GM12878 (cell line): Measurements from ENCODE around the gene IGHMBP2. TPM values are rescaled to one million over a fixed set of nuclear protein-coding genes. Genes with fewer than 3 reads are reported as not detected.

Source experiments
- ATAC-seq: fragments of 200-7000 bp; cut with Tn5 transposase; 3 replicates; pipeline ENCODE4 v1.9.1; 2020; ENCODE audit warnings: mild to moderate bottlenecking, moderate library complexity
- BruUV-seq: library from RNA; stranded (reverse); fragments of 400-500 nt; replicated peaks from 2 replicates; lab custom pipeline; 2021; lab: Mats Ljungman, UMichigan
- CTCF ChIA-PET: fragments of 300-600 bp; sonication (Branson Sonifier 250); formaldehyde crosslinking; extraction: SDS; loops from one replicate; lab custom pipeline; 2021; ENCODE audit warnings: inconsistent platforms; lab: Yijun Ruan, JAX
- POLR2A ChIA-PET: fragments of 350-600 bp; formaldehyde crosslinking; extraction: SDS; loops from one replicate; lab custom pipeline; 2021; ENCODE audit warnings: inconsistent platforms; lab: Charles Lee
- RAD21 ChIA-PET: fragments of 300-600 bp; sonication (Branson Sonifier 250); formaldehyde crosslinking; loops from one replicate; lab custom pipeline; 2023; ENCODE audit warnings: antibody characterized with exemption; ENCODE audit not compliant: unreplicated experiment; lab: Charles Lee
- SMC1A ChIA-PET: fragments of 300-600 bp; sonication (Branson Sonifier 250); formaldehyde crosslinking; loops from one replicate; lab custom pipeline; 2023; ENCODE audit not compliant: unreplicated experiment, uncharacterized antibody; lab: Charles Lee
- DNase-seq: peaks from one replicate; pipeline ENCODE4 v3.0.0-alpha.2; 2011; ENCODE audit warnings: low read depth, low spot score
- FAIRE-seq: peaks from 3 replicates; lab custom pipeline; 2011; peaks lifted over from hg19 to GRCh38; lab: Jason Lieb, UNC
- H2AFZ ChIP-seq: 2 replicates; pipeline ENCODE4 v1.6.0; 2011; ENCODE audit warnings: low read depth, low read length, control low read depth; ENCODE audit not compliant: control insufficient read depth
- H3K27ac ChIP-seq: 2 replicates; pipeline ENCODE4 v1.5.1; 2011; ENCODE audit warnings: control low read depth; ENCODE audit not compliant: control insufficient read depth, insufficient read depth
- H3K27me3 ChIP-seq, 2 experiments: replicated peaks in 1 of 2; 2 replicates each; pipeline versions ENCODE4 v1.6.0 to v1.6.1; 2011; ENCODE audit warnings: low read length in 1 of 2; ENCODE audit not compliant: control insufficient read depth in 2 of 2, insufficient read depth in 2 of 2
- H3K36me3 ChIP-seq, 2 experiments: 2 replicates each; pipeline ENCODE4 v1.5.1; 2011; ENCODE audit warnings: low read length in 1 of 2; ENCODE audit not compliant: control insufficient read depth in 2 of 2, insufficient read depth in 2 of 2
- H3K4me1 ChIP-seq: 2 replicates; pipeline ENCODE4 v1.6.1; 2011; ENCODE audit warnings: mild to moderate bottlenecking, low read length, moderate library complexity, mixed read lengths; ENCODE audit not compliant: control insufficient read depth, insufficient read depth
- H3K4me2 ChIP-seq: 2 replicates; pipeline ENCODE4 v1.6.0; 2011; ENCODE audit warnings: control low read depth; ENCODE audit not compliant: control insufficient read depth, insufficient read depth
- H3K4me3 ChIP-seq: fragments of 200-600 bp; sonication (generic); 2 replicates; pipeline ENCODE4 v1.5.1; 2016
- H3K79me2 ChIP-seq: 2 replicates; pipeline ENCODE4 v1.6.0; 2011; ENCODE audit warnings: low read length; ENCODE audit not compliant: control insufficient read depth, insufficient read depth
- H3K9ac ChIP-seq: 2 replicates; pipeline ENCODE4 v1.8.0; 2011; ENCODE audit warnings: low read length, control low read depth, mixed read lengths; ENCODE audit not compliant: control insufficient read depth, insufficient read depth
- H3K9me3 ChIP-seq: replicated peaks from 3 replicates; pipeline ENCODE4 v1.5.1; 2011; ENCODE audit warnings: mild to moderate bottlenecking, low read length; ENCODE audit not compliant: control insufficient read depth, insufficient read depth
- H4K20me1 ChIP-seq: 2 replicates; pipeline ENCODE4 v1.6.0; 2011; ENCODE audit not compliant: control insufficient read depth, insufficient read depth
- ETV6 ChIP-seq, 2 experiments: fragments of 450-650 bp in 1 of 2; IDR thresholded peaks in 1 of 2; conservative IDR thresholded peaks in 1 of 2; 2 replicates each; pipeline ENCODE4 v1.6.1; 2014; ENCODE audit warnings: antibody characterized with exemption in 1 of 2, borderline replicate concordance in 1 of 2, low read depth in 1 of 2, mild to moderate bottlenecking in 1 of 2, moderate library complexity in 1 of 2
- EZH2 ChIP-seq: IDR thresholded peaks from 2 replicates; pipeline ENCODE4 v1.6.1; 2012; ENCODE audit warnings: low read depth, mild to moderate bottlenecking, control low read depth, inconsistent platforms, low read length, borderline replicate concordance; ENCODE audit not compliant: control insufficient read depth
- MYB ChIP-seq: fragments of 150-350 bp; IDR thresholded peaks from 2 replicates; pipeline ENCODE4 v1.6.1; 2014; ENCODE audit warnings: mild to moderate bottlenecking, low read depth, low read length, borderline replicate concordance
- ZNF384 ChIP-seq: IDR thresholded peaks from 2 replicates; pipeline ENCODE4 v1.6.1; 2012; ENCODE audit warnings: low read depth, mild to moderate bottlenecking, low read length, improper control_type of control experiment, borderline replicate concordance
- whole genome bisulfite sequencing: methylation state at CpG from one replicate; pipeline ENCODE4 v1.1.6; 2016; ENCODE audit warnings: low lambda C conversion rate; ENCODE audit not compliant: insufficient replicate concordance, insufficient coverage; ENCODE audit errors: missing lambda C conversion rate; 5-methylcytosine and 5-hydroxymethylcytosine counted together
- in situ Hi-C: fragments of 300-500 bp; cut with MboI; formaldehyde crosslinking; loops from 9 replicates; pipeline ENCODE4 v1.14.3; 2018; ENCODE audit warnings: mixed read lengths
- intact Hi-C: fragments of 100-400 bp; cut with micrococcal nuclease; formaldehyde crosslinking; loops from one replicate; pipeline ENCODE4 v1.14.2; 2022; ENCODE audit not compliant: unreplicated experiment
- polyA plus RNA-seq, 11 experiments: library from polyadenylated mRNA; depleted of rRNA in 4 of 11; unstranded in 6 of 11; stranded (reverse) in 5 of 11; fragments of >200 nt; fragmentation: Nextera tagmentation in 4 of 11; fragmentation: Illumina TruSeq in 1 of 11; extraction: Ambion mirVana in 4 of 11; extraction: Trizol in 1 of 11; gene quantifications; 1 replicate in 1 of 11; 2 replicates in 10 of 11; pipeline versions ENCODE4 v1.2.1 to v1.2.3, GENCODE V29; 2011 to 2016; ENCODE audit warnings: inconsistent platforms in 2 of 11, missing spikeins in 2 of 11, low read depth in 1 of 11
- total RNA-seq, 4 experiments: library from RNA; depleted of rRNA in 3 of 4; stranded (reverse); fragments of >200 nt in 3 of 4; fragmentation: Illumina TruSeq in 1 of 4; extraction: Trizol in 1 of 4; gene quantifications; 2 replicates each; pipeline versions ENCODE4 v1.2.1 to v1.2.3, GENCODE V29; 2013 to 2021
- TF ChIP-seq, protein P1 (sequence below): IDR thresholded peaks from 2 replicates; pipeline ENCODE4 v1.6.1; 2011; ENCODE audit warnings: borderline replicate concordance, low read depth, mild to moderate bottlenecking, moderate library complexity, mixed read lengths, low read length; ENCODE audit not compliant: insufficient read depth; ENCODE audit errors: extremely low read length
- TF ChIP-seq, protein P2 (sequence below): fragments of 450-650 bp; IDR thresholded peaks from 2 replicates; pipeline ENCODE4 v1.6.1; 2017; ENCODE audit warnings: mild to moderate bottlenecking, low read depth, inconsistent platforms; ENCODE audit not compliant: poor library complexity, severe bottlenecking
- TF ChIP-seq, protein P3 (sequence below): IDR thresholded peaks from 2 replicates; pipeline ENCODE4 v1.6.1; 2012; ENCODE audit warnings: mild to moderate bottlenecking, low read depth, low read length
- TF ChIP-seq, protein P4 (sequence below): fragments of 450-650 bp; IDR thresholded peaks from 2 replicates; pipeline ENCODE4 v1.6.1; 2017; ENCODE audit warnings: mild to moderate bottlenecking, moderate library complexity

Gene IGHMBP2
- total and polyA plus RNA-seq, 10 of the 15 experiments (the other 5 are each of a cell fraction or from before 2014, with no cell fraction given), result 1.4 to 20.1 (median 11.2) TPM

DNA sequence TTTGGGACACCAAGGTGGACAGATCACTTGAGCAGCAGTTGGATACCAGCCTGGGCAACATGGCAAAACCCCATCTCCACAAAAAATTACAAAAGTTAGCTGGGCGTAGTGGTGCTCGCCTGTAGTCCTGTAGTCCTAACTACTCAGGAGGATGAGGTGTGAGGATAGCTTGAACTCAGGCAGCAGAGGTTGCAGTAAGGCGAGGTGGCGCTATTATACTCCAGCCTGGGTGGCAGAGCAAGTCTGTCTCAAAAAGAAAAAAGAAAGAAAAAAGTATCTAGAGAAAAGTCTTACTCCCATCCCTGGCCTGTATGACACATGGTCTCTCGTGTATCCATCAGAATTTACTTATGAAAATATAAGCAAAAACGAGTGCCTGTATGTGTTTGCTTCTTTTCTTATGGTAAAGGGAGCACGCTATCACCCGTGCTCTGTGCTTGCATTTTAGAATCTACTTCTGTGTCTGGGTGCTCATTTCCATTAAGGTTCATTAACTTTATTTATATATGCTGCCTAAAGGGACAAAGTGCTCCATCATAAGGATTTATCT, 46.6 kb upstream of the IGHMBP2 start:
- Histone ChIP-seq H3K27me3 (peaks cover 0 to 7% of the 10 kb centered on the region in 2 experiments), H3K9me3 (no peaks in the 10 kb centered on the region), H3K4me2 (no peak overlapping the region), H4K20me1 (no peaks in the 10 kb centered on the region), H2AFZ (no peak overlapping the region), H3K4me1 (no peaks in the 10 kb centered on the region), H3K4me3 (no peak overlapping the region), H3K9ac (no peak overlapping the region), H3K36me3 (no peaks in the 10 kb centered on the region), H3K79me2 (no peaks in the 10 kb centered on the region), H3K27ac (no peak overlapping the region)
- BruUV-seq, result no TSS peak
- RAD21 ChIA-PET, result no interaction called here
- DNase-seq (no peak), ATAC-seq (no peak), FAIRE-seq (no peak)
- POLR2A ChIA-PET, result no interaction called here
- in situ Hi-C loops, result no loop called here
- CTCF ChIA-PET, result no interaction called here
- SMC1A ChIA-PET, result no interaction called here
- 54% methylated on average over 8 of the region's 8 CpGs for WGBS
- intact Hi-C loops, result no loop called here
- no peak for TF ChIP-seq MYB
- no peak for TF ChIP-seq ZNF384
- TF ChIP-seq, protein P1, sequence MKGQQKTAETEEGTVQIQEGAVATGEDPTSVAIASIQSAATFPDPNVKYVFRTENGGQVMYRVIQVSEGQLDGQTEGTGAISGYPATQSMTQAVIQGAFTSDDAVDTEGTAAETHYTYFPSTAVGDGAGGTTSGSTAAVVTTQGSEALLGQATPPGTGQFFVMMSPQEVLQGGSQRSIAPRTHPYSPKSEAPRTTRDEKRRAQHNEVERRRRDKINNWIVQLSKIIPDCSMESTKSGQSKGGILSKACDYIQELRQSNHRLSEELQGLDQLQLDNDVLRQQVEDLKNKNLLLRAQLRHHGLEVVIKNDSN, result no peak
- TF ChIP-seq, protein P2, sequence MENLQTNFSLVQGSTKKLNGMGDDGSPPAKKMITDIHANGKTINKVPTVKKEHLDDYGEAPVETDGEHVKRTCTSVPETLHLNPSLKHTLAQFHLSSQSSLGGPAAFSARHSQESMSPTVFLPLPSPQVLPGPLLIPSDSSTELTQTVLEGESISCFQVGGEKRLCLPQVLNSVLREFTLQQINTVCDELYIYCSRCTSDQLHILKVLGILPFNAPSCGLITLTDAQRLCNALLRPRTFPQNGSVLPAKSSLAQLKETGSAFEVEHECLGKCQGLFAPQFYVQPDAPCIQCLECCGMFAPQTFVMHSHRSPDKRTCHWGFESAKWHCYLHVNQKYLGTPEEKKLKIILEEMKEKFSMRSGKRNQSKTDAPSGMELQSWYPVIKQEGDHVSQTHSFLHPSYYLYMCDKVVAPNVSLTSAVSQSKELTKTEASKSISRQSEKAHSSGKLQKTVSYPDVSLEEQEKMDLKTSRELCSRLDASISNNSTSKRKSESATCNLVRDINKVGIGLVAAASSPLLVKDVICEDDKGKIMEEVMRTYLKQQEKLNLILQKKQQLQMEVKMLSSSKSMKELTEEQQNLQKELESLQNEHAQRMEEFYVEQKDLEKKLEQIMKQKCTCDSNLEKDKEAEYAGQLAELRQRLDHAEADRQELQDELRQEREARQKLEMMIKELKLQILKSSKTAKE, result no peak
- TF ChIP-seq, protein P3, sequence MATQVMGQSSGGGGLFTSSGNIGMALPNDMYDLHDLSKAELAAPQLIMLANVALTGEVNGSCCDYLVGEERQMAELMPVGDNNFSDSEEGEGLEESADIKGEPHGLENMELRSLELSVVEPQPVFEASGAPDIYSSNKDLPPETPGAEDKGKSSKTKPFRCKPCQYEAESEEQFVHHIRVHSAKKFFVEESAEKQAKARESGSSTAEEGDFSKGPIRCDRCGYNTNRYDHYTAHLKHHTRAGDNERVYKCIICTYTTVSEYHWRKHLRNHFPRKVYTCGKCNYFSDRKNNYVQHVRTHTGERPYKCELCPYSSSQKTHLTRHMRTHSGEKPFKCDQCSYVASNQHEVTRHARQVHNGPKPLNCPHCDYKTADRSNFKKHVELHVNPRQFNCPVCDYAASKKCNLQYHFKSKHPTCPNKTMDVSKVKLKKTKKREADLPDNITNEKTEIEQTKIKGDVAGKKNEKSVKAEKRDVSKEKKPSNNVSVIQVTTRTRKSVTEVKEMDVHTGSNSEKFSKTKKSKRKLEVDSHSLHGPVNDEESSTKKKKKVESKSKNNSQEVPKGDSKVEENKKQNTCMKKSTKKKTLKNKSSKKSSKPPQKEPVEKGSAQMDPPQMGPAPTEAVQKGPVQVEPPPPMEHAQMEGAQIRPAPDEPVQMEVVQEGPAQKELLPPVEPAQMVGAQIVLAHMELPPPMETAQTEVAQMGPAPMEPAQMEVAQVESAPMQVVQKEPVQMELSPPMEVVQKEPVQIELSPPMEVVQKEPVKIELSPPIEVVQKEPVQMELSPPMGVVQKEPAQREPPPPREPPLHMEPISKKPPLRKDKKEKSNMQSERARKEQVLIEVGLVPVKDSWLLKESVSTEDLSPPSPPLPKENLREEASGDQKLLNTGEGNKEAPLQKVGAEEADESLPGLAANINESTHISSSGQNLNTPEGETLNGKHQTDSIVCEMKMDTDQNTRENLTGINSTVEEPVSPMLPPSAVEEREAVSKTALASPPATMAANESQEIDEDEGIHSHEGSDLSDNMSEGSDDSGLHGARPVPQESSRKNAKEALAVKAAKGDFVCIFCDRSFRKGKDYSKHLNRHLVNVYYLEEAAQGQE, result no peak
- no peak for TF ChIP-seq EZH2
- no peak for TF ChIP-seq ETV6 (conservative IDR thresholded peaks at IDR 0.05 in 1 of 2, IDR thresholded peaks at IDR 0.05 in 1 of 2; ENCODE audit: borderline replicate concordance in 1 of 2, low read depth in 1 of 2)
- TF ChIP-seq, protein P4, sequence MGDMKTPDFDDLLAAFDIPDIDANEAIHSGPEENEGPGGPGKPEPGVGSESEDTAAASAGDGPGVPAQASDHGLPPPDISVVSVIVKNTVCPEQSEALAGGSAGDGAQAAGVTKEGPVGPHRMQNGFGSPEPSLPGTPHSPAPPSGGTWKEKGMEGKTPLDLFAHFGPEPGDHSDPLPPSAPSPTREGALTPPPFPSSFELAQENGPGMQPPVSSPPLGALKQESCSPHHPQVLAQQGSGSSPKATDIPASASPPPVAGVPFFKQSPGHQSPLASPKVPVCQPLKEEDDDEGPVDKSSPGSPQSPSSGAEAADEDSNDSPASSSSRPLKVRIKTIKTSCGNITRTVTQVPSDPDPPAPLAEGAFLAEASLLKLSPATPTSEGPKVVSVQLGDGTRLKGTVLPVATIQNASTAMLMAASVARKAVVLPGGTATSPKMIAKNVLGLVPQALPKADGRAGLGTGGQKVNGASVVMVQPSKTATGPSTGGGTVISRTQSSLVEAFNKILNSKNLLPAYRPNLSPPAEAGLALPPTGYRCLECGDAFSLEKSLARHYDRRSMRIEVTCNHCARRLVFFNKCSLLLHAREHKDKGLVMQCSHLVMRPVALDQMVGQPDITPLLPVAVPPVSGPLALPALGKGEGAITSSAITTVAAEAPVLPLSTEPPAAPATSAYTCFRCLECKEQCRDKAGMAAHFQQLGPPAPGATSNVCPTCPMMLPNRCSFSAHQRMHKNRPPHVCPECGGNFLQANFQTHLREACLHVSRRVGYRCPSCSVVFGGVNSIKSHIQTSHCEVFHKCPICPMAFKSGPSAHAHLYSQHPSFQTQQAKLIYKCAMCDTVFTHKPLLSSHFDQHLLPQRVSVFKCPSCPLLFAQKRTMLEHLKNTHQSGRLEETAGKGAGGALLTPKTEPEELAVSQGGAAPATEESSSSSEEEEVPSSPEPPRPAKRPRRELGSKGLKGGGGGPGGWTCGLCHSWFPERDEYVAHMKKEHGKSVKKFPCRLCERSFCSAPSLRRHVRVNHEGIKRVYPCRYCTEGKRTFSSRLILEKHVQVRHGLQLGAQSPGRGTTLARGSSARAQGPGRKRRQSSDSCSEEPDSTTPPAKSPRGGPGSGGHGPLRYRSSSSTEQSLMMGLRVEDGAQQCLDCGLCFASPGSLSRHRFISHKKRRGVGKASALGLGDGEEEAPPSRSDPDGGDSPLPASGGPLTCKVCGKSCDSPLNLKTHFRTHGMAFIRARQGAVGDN, result no peak
